GM12892 (cell line): ENCODE results near the gene PPP1R14C. TPM values are rescaled to one million over a fixed set of nuclear protein-coding genes. Genes with fewer than 3 reads are reported as not detected.
A peak's percentile ranks its signal among the peaks of the same experiment; 100 is the strongest.

Experiments
- DNase-seq: peaks from one replicate; pipeline ENCODE4 v3.0.0; 2011; ENCODE audit not compliant: insufficient read length
- FAIRE-seq: peaks from 2 replicates; lab custom pipeline; 2011; peaks lifted over from hg19 to GRCh38; lab: Jason Lieb, UNC
- POLR2A ChIP-seq: IDR thresholded peaks from 2 replicates; pipeline ENCODE4 v1.6.1; 2011; ENCODE audit warnings: low read depth, low read length, control low read depth
- POLR2AphosphoS5 ChIP-seq: IDR thresholded peaks from 2 replicates; pipeline ENCODE4 v1.6.1; 2011; ENCODE audit warnings: low read depth, low read length, control low read depth
- TAF1 ChIP-seq: IDR thresholded peaks from 2 replicates; pipeline ENCODE4 v1.6.1; 2011; ENCODE audit warnings: low read depth, mild to moderate bottlenecking, control low read depth, low read length, borderline replicate concordance
- polyA plus RNA-seq: library from polyadenylated mRNA; unstranded; fragments of >200 nt; gene quantifications from one replicate; pipeline ENCODE4 v1.2.1, GENCODE V29; 2012; ENCODE audit warnings: missing spikeins, inconsistent platforms; ENCODE audit not compliant: missing spikeins

Gene PPP1R14C
- polyA plus RNA-seq, result not detected

- DNase-seq (peak; percentile 10), FAIRE-seq (no peak)
- TF ChIP-seq POLR2A, result no peak
- no peak for TF ChIP-seq TAF1
These were observed at the start of gene PPP1R14C for GRCh38 chr6:150142670-150143515. Gene PPP1R14C (plus strand): TSS chr6:150143044. CDS start chr6:150143193, 149 bp downstream.

- TF ChIP-seq POLR2AphosphoS5 (no peak), POLR2A (no peak), TAF1 (no peak)
- no peak for DNase-seq
- no peak for FAIRE-seq
These were observed 49.4 kb upstream of the PPP1R14C start for GRCh38 chr6:150093397-150093796.

GRCh38 chr6:150098155-150098554 is 44.7 kb upstream of the PPP1R14C start:
- no peak for TF ChIP-seq POLR2A
- no peak for TF ChIP-seq POLR2AphosphoS5
- no peak for TF ChIP-seq TAF1
- no peak for DNase-seq
- FAIRE-seq, result no peak

- TF ChIP-seq POLR2AphosphoS5 (no peak), POLR2A (no peak)
- DNase-seq (no peak), FAIRE-seq (no peak)
These were observed 43.3 kb upstream of the PPP1R14C start for GRCh38 chr6:150099546-150099945.

- DNase-seq (no peak), FAIRE-seq (no peak)
- no peak for TF ChIP-seq POLR2AphosphoS5
- TF ChIP-seq TAF1, result no peak
- no peak for TF ChIP-seq POLR2A
These were observed 42.9 kb upstream of the PPP1R14C start for GRCh38 chr6:150099953-150100352.

- DNase-seq (no peak), FAIRE-seq (no peak)
- TF ChIP-seq TAF1 (no peak), POLR2AphosphoS5 (no peak), POLR2A (no peak)
These were observed 42.1 kb upstream of the PPP1R14C start for GRCh38 chr6:150100745-150101144.

GRCh38 chr6:150102750-150103270 is 40.0 kb upstream of the PPP1R14C start:
- FAIRE-seq, result no peak

GRCh38 chr6:150112233-150112632 is 30.6 kb upstream of the PPP1R14C start:
- TF ChIP-seq TAF1, result no peak
- TF ChIP-seq POLR2AphosphoS5, result no peak
- no peak for TF ChIP-seq POLR2A
- FAIRE-seq (no peak), DNase-seq (no peak)

More at GRCh38 chr6:150102750-150103270, 40.0 kb upstream of the PPP1R14C start:
- TF ChIP-seq TAF1 (no peak), POLR2A (no peak), POLR2AphosphoS5 (no peak)
- no peak for DNase-seq

- TF ChIP-seq POLR2AphosphoS5 (no peak), TAF1 (no peak), POLR2A (no peak)
- no peak for FAIRE-seq
These were observed 27.1 kb upstream of the PPP1R14C start for GRCh38 chr6:150115769-150116168.

GRCh38 chr6:150116200-150116800 is 26.5 kb upstream of the PPP1R14C start:
- TF ChIP-seq POLR2A, result no peak
- no peak for TF ChIP-seq TAF1
- TF ChIP-seq POLR2AphosphoS5, result no peak
- no peak for FAIRE-seq
- no peak for DNase-seq

More at GRCh38 chr6:150115769-150116168, 27.1 kb upstream of the PPP1R14C start:
- DNase-seq, result no peak

- no peak for TF ChIP-seq POLR2AphosphoS5
- no peak for TF ChIP-seq POLR2A
- TF ChIP-seq TAF1, result no peak
- FAIRE-seq (no peak), DNase-seq (no peak)
These were observed 24.6 kb upstream of the PPP1R14C start for GRCh38 chr6:150118203-150118602.

GRCh38 chr6:150118627-150119026 is 24.2 kb upstream of the PPP1R14C start:
- no peak for DNase-seq
- TF ChIP-seq POLR2A (no peak), POLR2AphosphoS5 (no peak), TAF1 (no peak)
- no peak for FAIRE-seq
